Jurkat, Clone E6-1 (cell line): ENCODE data around the gene AKT1. TPM values are rescaled to one million over a fixed set of nuclear protein-coding genes. Genes with fewer than 3 reads are reported as not detected.
"Not testable (repeated sequence)": the region's sequence is repeated elsewhere in the genome, so short reads cannot be mapped to it uniquely, and the experiment has no call there.

ENCODE experiments used
- DNase-seq: peaks from one replicate; pipeline ENCODE4 v3.0.0-alpha.2; 2011; ENCODE audit warnings: low read depth, low spot score
- H3K4me3 ChIP-seq: 2 replicates; pipeline ENCODE4 v1.5.1; 2011; ENCODE audit warnings: mild to moderate bottlenecking, low read length, control low read depth, moderate library complexity
- polyA plus RNA-seq: library from polyadenylated mRNA; unstranded; fragments of >200 nt; gene quantifications from one replicate; pipeline ENCODE4 v1.2.1, GENCODE V29; 2012; ENCODE audit warnings: missing spikeins; ENCODE audit not compliant: insufficient read length, insufficient read depth

Gene AKT1
- polyA plus RNA-seq: 149 TPM

GRCh38 chr14:104794993-104795780, at the start of gene AKT1:
AKT1 (minus strand) TSS chr14:104795748; CDS start chr14:104792643, 3,105 bp downstream.
- H3K4me3 ChIP-seq: peak within 1 kb of the TSS; percentile 72
- no peak for DNase-seq

GRCh38 chr14:104845033-104845666, 49.6 kb upstream of the AKT1 start:
- DNase-seq: no peak
- H3K4me3 ChIP-seq: no peak overlapping the region

- DNase-seq: no peak
- no peak overlapping the region for H3K4me3 ChIP-seq
Measured at GRCh38 chr14:104844306-104845032, 48.9 kb upstream of the AKT1 start.

- DNase-seq: no peak
- no peak overlapping the region for H3K4me3 ChIP-seq
Measured at GRCh38 chr14:104843442-104844305, 48.1 kb upstream of the AKT1 start.

GRCh38 chr14:104843006-104843405, 47.5 kb upstream of the AKT1 start:
- DNase-seq: no peak
- no peak overlapping the region for H3K4me3 ChIP-seq

- H3K4me3 ChIP-seq: no peak overlapping the region
- no peak for DNase-seq
Measured at GRCh38 chr14:104841730-104842129, 46.2 kb upstream of the AKT1 start.

GRCh38 chr14:104836171-104836935, 40.8 kb upstream of the AKT1 start:
- not testable (repeated sequence) for DNase-seq

GRCh38 chr14:104830781-104831180, 35.2 kb upstream of the AKT1 start:
- DNase-seq: no peak
- no peak overlapping the region for H3K4me3 ChIP-seq

More at GRCh38 chr14:104836171-104836935, 40.8 kb upstream of the AKT1 start:
- H3K4me3 ChIP-seq: not testable (repeated sequence)

- H3K4me3 ChIP-seq: no peak overlapping the region
- peak; percentile 43 for DNase-seq
Measured at GRCh38 chr14:104827177-104828055, 31.9 kb upstream of the AKT1 start.

- no peak for DNase-seq
- H3K4me3 ChIP-seq: no peak overlapping the region
Measured at GRCh38 chr14:104826861-104827176, 31.3 kb upstream of the AKT1 start.

- peak overlapping the region; percentile 61 for H3K4me3 ChIP-seq
- DNase-seq: peak; percentile 49
Measured at GRCh38 chr14:104826189-104826860, 30.8 kb upstream of the AKT1 start.

GRCh38 chr14:104824353-104824997, 28.9 kb upstream of the AKT1 start:
- no peak for DNase-seq
- no peak overlapping the region for H3K4me3 ChIP-seq

- no peak for DNase-seq
- no peak overlapping the region for H3K4me3 ChIP-seq
Measured at GRCh38 chr14:104822821-104823615, 27.5 kb upstream of the AKT1 start.

GRCh38 chr14:104821971-104822608, 26.5 kb upstream of the AKT1 start:
- no peak overlapping the region for H3K4me3 ChIP-seq
- no peak for DNase-seq

- H3K4me3 ChIP-seq: no peak overlapping the region
- no peak for DNase-seq
Measured at GRCh38 chr14:104821229-104821945, 25.8 kb upstream of the AKT1 start.
